ENCODE results near the gene ZNF730. TPM values are rescaled to one million over a fixed set of nuclear protein-coding genes. Genes with fewer than 3 reads are reported as not detected.
"Not testable (repeated sequence)": the region's sequence is repeated elsewhere in the genome, so short reads cannot be mapped to it uniquely, and the experiment has no call there.

Gene ZNF730
- total RNA-seq, 6 experiments from 2014 or later: not detected

DNA sequence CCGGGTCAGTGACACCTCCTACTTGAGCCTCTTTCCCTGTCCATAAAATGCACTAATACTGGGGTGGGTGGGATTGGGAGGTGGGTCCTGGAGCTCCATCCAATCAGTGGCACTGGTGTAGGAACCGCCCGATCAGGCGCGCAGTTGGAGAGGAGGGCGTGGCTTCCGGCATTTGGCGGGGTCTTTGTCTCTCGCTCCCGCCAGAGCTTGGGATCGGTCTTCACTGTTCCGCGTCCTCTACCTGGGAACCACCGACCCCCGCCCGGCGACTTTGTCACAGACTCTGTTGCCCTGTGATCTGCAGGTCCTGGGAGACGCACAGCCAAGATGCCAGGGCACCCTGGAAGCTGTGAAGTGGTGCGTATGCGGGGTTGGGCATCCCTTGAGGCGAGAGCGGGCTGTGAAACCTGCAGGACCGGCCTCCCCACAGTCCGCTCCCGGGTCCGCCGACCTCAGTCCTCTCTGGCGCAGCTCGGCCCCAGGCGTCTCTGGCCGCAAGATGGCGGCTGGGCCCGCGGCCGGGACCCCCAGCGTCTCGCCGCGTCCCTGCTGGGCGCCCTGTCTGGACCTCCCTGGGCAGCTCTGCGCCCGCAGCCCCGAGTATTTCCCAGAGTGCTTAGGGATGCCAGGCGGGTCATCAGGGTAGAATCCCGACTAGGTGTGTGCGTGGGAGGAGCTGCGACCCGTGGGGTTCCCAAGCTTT, 41.6 kb upstream of the ZNF730 start:
- Histone ChIP-seq H3K4me1 (no peaks in the 10 kb centered on the region), H3K9me3 (no peaks in the 10 kb centered on the region), H3K36me3 (no peaks in the 10 kb centered on the region), H3K4me3 (peak overlapping the region; percentile 37 to 51 (median 37)), H3K27me3 (no peaks in the 10 kb centered on the region), H3K27ac (no peak overlapping the region)
- peak in 2 of 3 donors; percentile 45 to 53 for DNase-seq
- TF ChIP-seq POLR2A (IDR thresholded peaks at IDR 0.05): no peak
- TF ChIP-seq, protein P1, sequence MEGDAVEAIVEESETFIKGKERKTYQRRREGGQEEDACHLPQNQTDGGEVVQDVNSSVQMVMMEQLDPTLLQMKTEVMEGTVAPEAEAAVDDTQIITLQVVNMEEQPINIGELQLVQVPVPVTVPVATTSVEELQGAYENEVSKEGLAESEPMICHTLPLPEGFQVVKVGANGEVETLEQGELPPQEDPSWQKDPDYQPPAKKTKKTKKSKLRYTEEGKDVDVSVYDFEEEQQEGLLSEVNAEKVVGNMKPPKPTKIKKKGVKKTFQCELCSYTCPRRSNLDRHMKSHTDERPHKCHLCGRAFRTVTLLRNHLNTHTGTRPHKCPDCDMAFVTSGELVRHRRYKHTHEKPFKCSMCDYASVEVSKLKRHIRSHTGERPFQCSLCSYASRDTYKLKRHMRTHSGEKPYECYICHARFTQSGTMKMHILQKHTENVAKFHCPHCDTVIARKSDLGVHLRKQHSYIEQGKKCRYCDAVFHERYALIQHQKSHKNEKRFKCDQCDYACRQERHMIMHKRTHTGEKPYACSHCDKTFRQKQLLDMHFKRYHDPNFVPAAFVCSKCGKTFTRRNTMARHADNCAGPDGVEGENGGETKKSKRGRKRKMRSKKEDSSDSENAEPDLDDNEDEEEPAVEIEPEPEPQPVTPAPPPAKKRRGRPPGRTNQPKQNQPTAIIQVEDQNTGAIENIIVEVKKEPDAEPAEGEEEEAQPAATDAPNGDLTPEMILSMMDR (IDR thresholded peaks at IDR 0.05): no peak
- intact Hi-C loops (cut with DNase I): no loop called here
- WGBS (ENCODE audit: insufficient coverage, low coverage, low lambda C conversion rate, missing lambda C conversion rate): 1% methylated on average over 23 of the region's 48 CpGs
- ATAC-seq: peak; percentile 50 to 76 (median 64)

DNA sequence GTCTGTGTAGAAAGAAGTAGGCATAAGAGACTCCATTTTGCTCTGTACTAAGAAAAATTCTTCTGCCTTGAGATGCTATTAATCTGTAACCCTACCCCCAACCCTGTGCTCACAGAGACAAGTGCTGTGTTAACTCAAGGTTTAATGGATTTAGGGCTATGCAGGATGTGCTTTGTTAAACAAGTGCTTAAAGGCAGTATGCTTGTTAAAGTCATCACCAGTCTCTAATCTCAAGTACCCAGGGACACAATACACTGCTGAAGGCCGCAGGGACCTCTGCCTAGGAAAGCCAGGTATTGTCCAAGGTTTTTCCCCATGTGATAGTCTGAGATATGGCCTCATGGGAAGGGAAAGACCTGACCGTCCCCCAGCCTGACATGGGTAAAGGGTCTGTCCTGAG, 39.0 kb upstream of the ZNF730 start:
- 76% methylated on average over 2 of the region's 2 CpGs for WGBS (ENCODE audit: insufficient coverage, low coverage, low lambda C conversion rate, missing lambda C conversion rate)
- DNase-seq; H3K27me3 ChIP-seq; H3K27ac ChIP-seq; H3K9me3 ChIP-seq; ATAC-seq; intact Hi-C loops (cut with DNase I); H3K36me3 ChIP-seq; H3K4me3 ChIP-seq; H3K4me1 ChIP-seq: not testable (repeated sequence)

DNA sequence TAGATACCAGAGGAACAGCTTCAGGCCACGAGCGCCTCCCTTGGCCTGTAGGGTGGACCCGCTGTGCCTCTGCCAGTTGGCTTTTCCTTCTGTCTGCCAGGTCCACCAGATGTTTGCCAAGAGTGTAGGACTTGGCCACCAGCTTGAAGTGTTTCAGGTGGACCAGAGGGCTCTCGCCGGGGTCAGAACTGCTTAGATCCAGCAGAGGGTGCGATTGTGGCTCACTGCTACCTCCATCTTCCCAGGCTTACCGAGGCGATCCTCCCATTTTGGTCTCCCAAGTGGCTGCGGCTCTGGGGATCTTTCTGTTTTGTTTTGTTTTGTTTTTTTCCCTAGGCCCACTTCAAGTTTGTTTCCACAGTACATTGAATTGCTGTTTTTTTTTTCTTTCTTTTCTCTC, 23.0 kb upstream of the ZNF730 start:
- no CpG with 5 or more reads among the region's 9 CpGs for WGBS (ENCODE audit: insufficient coverage, low coverage, low lambda C conversion rate, missing lambda C conversion rate)

DNA sequence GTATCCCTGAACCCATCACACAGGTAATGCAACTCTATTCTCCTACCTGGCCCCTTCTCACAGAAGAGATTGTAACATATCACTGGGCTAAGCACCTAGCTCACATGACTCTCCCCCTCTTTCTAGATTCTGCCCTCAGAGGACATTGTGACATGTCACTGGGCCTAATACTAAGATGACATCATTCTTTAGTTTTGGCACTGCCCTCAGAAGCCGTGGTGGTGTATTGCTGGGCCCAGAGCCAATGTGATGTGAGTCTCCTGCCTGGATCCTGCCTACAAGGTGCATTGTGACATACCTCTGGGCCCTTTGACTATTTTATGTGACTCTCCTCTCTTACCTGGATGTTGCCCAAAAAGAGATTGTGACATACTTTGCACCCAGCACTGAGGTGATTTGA, 21.4 kb upstream of the ZNF730 start:
- no CpG with 5 or more reads among the region's 1 CpG for WGBS (ENCODE audit: insufficient coverage, low coverage, low lambda C conversion rate, missing lambda C conversion rate)
- Histone ChIP-seq H3K4me1 (no peaks in the 10 kb centered on the region), H3K36me3 (no peaks in the 10 kb centered on the region), H3K27me3 (no peaks in the 10 kb centered on the region), H3K9me3 (no peaks in the 10 kb centered on the region), H3K27ac (no peak overlapping the region), H3K4me3 (no peak overlapping the region)
- DNase-seq: no peak
- intact Hi-C loops (cut with DNase I): no loop called here
- peak in 1 of 4 donors; percentile 18 for ATAC-seq
- TF ChIP-seq POLR2A (IDR thresholded peaks at IDR 0.05): no peak
- TF ChIP-seq, protein P1 (IDR thresholded peaks at IDR 0.05): no peak

More for the DNA sequence above, 23.0 kb upstream of the ZNF730 start:
- DNase-seq (no peak), ATAC-seq (no peak)
- Histone ChIP-seq H3K36me3 (no peaks in the 10 kb centered on the region), H3K4me3 (no peak overlapping the region), H3K4me1 (no peaks in the 10 kb centered on the region), H3K27me3 (no peaks in the 10 kb centered on the region), H3K27ac (no peak overlapping the region), H3K9me3 (no peaks in the 10 kb centered on the region)
- intact Hi-C loops (cut with DNase I): no loop called here
- no peak for TF ChIP-seq POLR2A (IDR thresholded peaks at IDR 0.05)
- TF ChIP-seq, protein P1 (IDR thresholded peaks at IDR 0.05): no peak

DNA sequence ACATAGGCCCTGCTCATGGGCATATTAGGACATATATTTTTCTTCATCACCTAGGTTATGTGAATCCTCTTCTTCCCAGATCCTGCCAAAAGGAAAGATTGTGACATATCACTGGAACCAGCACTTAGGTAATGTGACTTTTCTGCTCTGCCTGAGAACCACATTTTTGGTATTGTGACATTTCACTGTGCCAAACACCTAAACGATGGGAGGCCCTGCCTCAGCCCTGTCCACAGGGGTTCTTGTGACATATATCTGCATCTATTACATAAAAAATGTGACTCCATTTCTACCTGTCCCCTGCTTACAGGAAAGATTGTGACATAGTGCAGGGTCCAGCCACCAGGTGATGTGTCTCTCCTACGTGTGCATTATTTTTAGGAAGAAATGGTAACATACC, 18.5 kb upstream of the ZNF730 start:
- Histone ChIP-seq H3K27ac (no peak overlapping the region), H3K36me3 (no peaks in the 10 kb centered on the region), H3K27me3 (no peaks in the 10 kb centered on the region), H3K4me1 (no peaks in the 10 kb centered on the region), H3K4me3 (no peak overlapping the region), H3K9me3 (no peaks in the 10 kb centered on the region)
- WGBS (ENCODE audit: insufficient coverage, low coverage, low lambda C conversion rate, missing lambda C conversion rate): 70% methylated on average over 2 of the region's 2 CpGs
- TF ChIP-seq POLR2A (IDR thresholded peaks at IDR 0.05): no peak
- TF ChIP-seq, protein P1 (IDR thresholded peaks at IDR 0.05): no peak
- ATAC-seq (no peak), DNase-seq (no peak)
- intact Hi-C loops (cut with DNase I): no loop called here
